ENCODE data around the gene PID1. TPM values are rescaled to one million over a fixed set of nuclear protein-coding genes. Genes with fewer than 3 reads are reported as not detected.
"Not testable (repeated sequence)": the region's sequence is repeated elsewhere in the genome, so short reads cannot be mapped to it uniquely, and the experiment has no call there.

The PID1 gene
- total RNA-seq, 1 experiment from 2014 or later = 0.15 TPM

DNA sequence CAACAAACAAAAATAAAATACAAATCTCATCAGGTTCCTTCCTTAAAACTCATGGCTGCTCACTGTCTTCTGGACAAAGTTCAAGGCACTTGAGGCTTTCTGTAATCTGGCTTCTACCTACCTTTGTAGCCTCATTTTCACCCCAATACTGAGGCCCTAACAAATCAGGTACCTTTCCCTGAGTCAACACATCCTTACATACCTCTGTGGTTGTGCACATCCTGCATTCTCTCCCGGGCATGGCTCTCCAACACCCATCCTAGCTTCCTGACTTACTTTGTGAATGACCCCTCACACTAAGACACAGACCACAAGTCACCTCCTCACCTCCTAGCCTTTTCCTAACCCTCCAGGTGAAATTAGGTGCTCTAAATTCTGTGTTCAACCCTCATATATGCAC is 190.9 kb downstream of the PID1 start (continued):
- TF ChIP-seq ZNF274 (IDR thresholded peaks at IDR 0.05; ENCODE audit: low read depth, low read length) (no peak), TCF7L2 (IDR thresholded peaks at IDR 0.05; ENCODE audit: borderline replicate concordance, extremely low read depth, insufficient read depth, insufficient read length) (no peak), POLR2A (IDR thresholded peaks at IDR 0.05; ENCODE audit: borderline replicate concordance, extremely low read depth, insufficient read depth, insufficient read length) (no peak), EZH2 (IDR thresholded peaks at IDR 0.05) (no peak), EZH2phosphoT487 (IDR thresholded peaks at IDR 0.05; ENCODE audit: borderline replicate concordance) (no peak)
- TF ChIP-seq, protein P1, sequence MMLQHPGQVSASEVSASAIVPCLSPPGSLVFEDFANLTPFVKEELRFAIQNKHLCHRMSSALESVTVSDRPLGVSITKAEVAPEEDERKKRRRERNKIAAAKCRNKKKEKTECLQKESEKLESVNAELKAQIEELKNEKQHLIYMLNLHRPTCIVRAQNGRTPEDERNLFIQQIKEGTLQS (IDR thresholded peaks at IDR 0.05) = no peak

DNA sequence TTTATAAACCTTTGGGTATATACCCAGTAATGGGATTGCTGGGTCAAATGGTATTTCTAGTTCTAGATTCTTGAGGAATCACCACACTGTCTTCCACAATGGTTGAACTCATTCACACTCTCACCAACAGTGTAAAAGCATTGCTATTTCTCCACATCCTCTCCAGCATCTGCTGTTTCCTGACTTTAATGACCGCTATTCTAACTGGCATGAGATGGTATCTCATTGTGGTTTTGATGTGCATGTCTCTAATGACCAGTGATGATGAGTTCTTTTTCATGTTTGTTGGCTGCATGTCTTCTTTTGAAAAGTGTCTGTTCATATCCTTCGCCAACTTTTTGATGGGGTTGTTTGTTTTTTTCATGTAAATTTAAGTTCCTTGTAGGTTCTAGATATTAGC is 194.2 kb downstream of the PID1 start:
- H3K9me2 ChIP-seq (ENCODE audit: insufficient read depth); H2AFZ ChIP-seq (ENCODE audit: low read depth, low read length, poor library complexity, severe bottlenecking); H3K79me2 ChIP-seq (ENCODE audit: insufficient read depth, low read length); intact Hi-C loops (cut with micrococcal nuclease); H3K9me3 ChIP-seq (ENCODE audit: control insufficient read depth in 1 of 2, insufficient read depth in 1 of 2, low read depth in 1 of 2, low read length in 2 of 2); POLR2A ChIA-PET; H3K36me3 ChIP-seq (ENCODE audit: control insufficient read depth in 1 of 2, insufficient read depth in 2 of 2, low read length in 2 of 2); BruUV-seq (replicated peaks); H3K27me3 ChIP-seq (ENCODE audit: insufficient read depth, low read length); H3K4me1 ChIP-seq (ENCODE audit: control insufficient read depth in 1 of 2, insufficient read depth in 2 of 2, low read length in 2 of 2); H3K4me3 ChIP-seq (replicated peaks in 1 of 2; ENCODE audit: low read depth in 1 of 2, low read length in 2 of 2); H3K27ac ChIP-seq (ENCODE audit: low read depth, low read length); CTCF ChIA-PET; H4K20me1 ChIP-seq (ENCODE audit: insufficient read depth); ATAC-seq; DNase-seq (ENCODE audit: low read depth, low spot score); H3K9ac ChIP-seq (ENCODE audit: low read length); RAD21 ChIA-PET (ENCODE audit: low non-redundant PET in 1 of 2, low total read pairs in 2 of 2, uncharacterized antibody in 2 of 2, unreplicated experiment in 2 of 2); H3K4me2 ChIP-seq (ENCODE audit: low read length): not testable (repeated sequence)

DNA sequence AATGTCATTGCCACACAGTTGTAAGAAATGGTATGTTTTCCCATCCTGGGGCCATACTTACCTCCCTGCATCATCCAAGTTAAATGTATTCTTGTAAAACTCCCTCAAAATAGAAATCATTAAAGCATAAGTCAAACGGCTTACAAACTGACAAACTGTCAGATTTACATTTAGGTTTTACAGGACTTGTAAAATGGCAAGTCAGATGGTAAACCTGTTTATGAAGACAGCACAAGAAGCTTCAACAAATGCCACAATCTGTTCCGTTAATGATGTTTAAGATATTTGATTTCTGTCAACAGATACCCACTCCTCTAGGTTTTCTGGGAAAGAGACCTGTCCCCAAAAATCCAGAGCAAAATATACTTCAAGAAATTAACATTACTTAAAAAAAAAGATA is 197.2 kb downstream of the PID1 start:
- Histone ChIP-seq H3K9me2 (ENCODE audit: insufficient read depth) (no peaks in the 10 kb centered on the region), H3K27me3 (ENCODE audit: insufficient read depth, low read length) (no peaks in the 10 kb centered on the region), H3K27ac (ENCODE audit: low read depth, low read length) (no peak overlapping the region), H3K9me3 (ENCODE audit: control insufficient read depth in 1 of 2, insufficient read depth in 1 of 2, low read depth in 1 of 2, low read length in 2 of 2) (no peaks in the 10 kb centered on the region; a peak in 1 of 4 replicates), H3K4me2 (ENCODE audit: low read length) (no peak overlapping the region), H4K20me1 (ENCODE audit: insufficient read depth) (no peaks in the 10 kb centered on the region), H3K9ac (ENCODE audit: low read length) (no peak overlapping the region), H3K36me3 (ENCODE audit: control insufficient read depth in 1 of 2, insufficient read depth in 2 of 2, low read length in 2 of 2) (no peaks in the 10 kb centered on the region), H2AFZ (ENCODE audit: low read depth, low read length, poor library complexity, severe bottlenecking) (no peak overlapping the region), H3K79me2 (ENCODE audit: insufficient read depth, low read length) (no peaks in the 10 kb centered on the region), H3K4me1 (ENCODE audit: control insufficient read depth in 1 of 2, insufficient read depth in 2 of 2, low read length in 2 of 2) (no peaks in the 10 kb centered on the region), H3K4me3 (replicated peaks in 1 of 2; ENCODE audit: low read depth in 1 of 2, low read length in 2 of 2) (no peak overlapping the region)
- BruUV-seq (replicated peaks) = no TSS peak
- DNase-seq (ENCODE audit: low read depth, low spot score) (no peak), ATAC-seq (no peak)
- RAD21 ChIA-PET (ENCODE audit: low non-redundant PET in 1 of 2, low total read pairs in 2 of 2, uncharacterized antibody in 2 of 2, unreplicated experiment in 2 of 2) = no interaction called here
- intact Hi-C loops (cut with micrococcal nuclease) = no loop called here
- POLR2A ChIA-PET = no interaction called here
- TF ChIP-seq CEBPB (IDR thresholded peaks at IDR 0.05; ENCODE audit: low read depth) (no peak), SRF (IDR thresholded peaks at IDR 0.05; ENCODE audit: low read depth) (no peak), POLR2AphosphoS5 (IDR thresholded peaks at IDR 0.05; ENCODE audit: low read depth, low read length) (no peak), CBX3 (IDR thresholded peaks at IDR 0.05; ENCODE audit: low read depth) (no peak), EZH2 (IDR thresholded peaks at IDR 0.05) (no peak), SIN3A (IDR thresholded peaks at IDR 0.05; ENCODE audit: low read depth) (no peak), ELF1 (IDR thresholded peaks at IDR 0.05; ENCODE audit: borderline replicate concordance, low read depth) (no peak), ZNF274 (IDR thresholded peaks at IDR 0.05; ENCODE audit: low read depth, low read length) (no peak)
- TF ChIP-seq, protein P2, sequence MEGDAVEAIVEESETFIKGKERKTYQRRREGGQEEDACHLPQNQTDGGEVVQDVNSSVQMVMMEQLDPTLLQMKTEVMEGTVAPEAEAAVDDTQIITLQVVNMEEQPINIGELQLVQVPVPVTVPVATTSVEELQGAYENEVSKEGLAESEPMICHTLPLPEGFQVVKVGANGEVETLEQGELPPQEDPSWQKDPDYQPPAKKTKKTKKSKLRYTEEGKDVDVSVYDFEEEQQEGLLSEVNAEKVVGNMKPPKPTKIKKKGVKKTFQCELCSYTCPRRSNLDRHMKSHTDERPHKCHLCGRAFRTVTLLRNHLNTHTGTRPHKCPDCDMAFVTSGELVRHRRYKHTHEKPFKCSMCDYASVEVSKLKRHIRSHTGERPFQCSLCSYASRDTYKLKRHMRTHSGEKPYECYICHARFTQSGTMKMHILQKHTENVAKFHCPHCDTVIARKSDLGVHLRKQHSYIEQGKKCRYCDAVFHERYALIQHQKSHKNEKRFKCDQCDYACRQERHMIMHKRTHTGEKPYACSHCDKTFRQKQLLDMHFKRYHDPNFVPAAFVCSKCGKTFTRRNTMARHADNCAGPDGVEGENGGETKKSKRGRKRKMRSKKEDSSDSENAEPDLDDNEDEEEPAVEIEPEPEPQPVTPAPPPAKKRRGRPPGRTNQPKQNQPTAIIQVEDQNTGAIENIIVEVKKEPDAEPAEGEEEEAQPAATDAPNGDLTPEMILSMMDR (IDR thresholded peaks at IDR 0.05 in 2 of 3, conservative IDR thresholded peaks at IDR 0.05 in 1 of 3; ENCODE audit: borderline replicate concordance in 1 of 3, insufficient read depth in 1 of 3, low read depth in 2 of 3, low read length in 2 of 3) = no peak
- TF ChIP-seq, protein P1 (IDR thresholded peaks at IDR 0.05) = no peak
- TF ChIP-seq, protein P3, sequence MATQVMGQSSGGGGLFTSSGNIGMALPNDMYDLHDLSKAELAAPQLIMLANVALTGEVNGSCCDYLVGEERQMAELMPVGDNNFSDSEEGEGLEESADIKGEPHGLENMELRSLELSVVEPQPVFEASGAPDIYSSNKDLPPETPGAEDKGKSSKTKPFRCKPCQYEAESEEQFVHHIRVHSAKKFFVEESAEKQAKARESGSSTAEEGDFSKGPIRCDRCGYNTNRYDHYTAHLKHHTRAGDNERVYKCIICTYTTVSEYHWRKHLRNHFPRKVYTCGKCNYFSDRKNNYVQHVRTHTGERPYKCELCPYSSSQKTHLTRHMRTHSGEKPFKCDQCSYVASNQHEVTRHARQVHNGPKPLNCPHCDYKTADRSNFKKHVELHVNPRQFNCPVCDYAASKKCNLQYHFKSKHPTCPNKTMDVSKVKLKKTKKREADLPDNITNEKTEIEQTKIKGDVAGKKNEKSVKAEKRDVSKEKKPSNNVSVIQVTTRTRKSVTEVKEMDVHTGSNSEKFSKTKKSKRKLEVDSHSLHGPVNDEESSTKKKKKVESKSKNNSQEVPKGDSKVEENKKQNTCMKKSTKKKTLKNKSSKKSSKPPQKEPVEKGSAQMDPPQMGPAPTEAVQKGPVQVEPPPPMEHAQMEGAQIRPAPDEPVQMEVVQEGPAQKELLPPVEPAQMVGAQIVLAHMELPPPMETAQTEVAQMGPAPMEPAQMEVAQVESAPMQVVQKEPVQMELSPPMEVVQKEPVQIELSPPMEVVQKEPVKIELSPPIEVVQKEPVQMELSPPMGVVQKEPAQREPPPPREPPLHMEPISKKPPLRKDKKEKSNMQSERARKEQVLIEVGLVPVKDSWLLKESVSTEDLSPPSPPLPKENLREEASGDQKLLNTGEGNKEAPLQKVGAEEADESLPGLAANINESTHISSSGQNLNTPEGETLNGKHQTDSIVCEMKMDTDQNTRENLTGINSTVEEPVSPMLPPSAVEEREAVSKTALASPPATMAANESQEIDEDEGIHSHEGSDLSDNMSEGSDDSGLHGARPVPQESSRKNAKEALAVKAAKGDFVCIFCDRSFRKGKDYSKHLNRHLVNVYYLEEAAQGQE (IDR thresholded peaks at IDR 0.05; ENCODE audit: low read depth) = no peak
- CTCF ChIA-PET = no interaction called here

Measured in HCT116 (cell line).